Measurements from ENCODE around the gene EGLN1.

Gene EGLN1

GRCh38 chr1:231376101-231376500 is 46.0 kb downstream of the EGLN1 start:
- Histone ChIP-seq H3K27ac (no peak overlapping the region), H3K4me3 (no peak overlapping the region), H3K9ac (no peak overlapping the region), H3K36me3 (peaks cover 6 to 71% (median 27%) of the 10 kb centered on the region in 11 experiments; a peak in 20 of 22 replicates), H3K4me2 (peak overlapping the region in 1 of 11 experiments; percentile 3; a peak in 1 of 22 replicates), H3K27me3 (no peaks in the 10 kb centered on the region), H4K20me1 (peaks cover 52 to 97% (median 81%) of the 10 kb centered on the region in 11 experiments), H3K4me1 (peaks cover 10 to 30% (median 18%) of the 10 kb centered on the region in 10 experiments), H3K9me3 (replicated peaks in 1 of 11) (no peaks in the 10 kb centered on the region)
- no peak for TF ChIP-seq Cebpa-rat (IDR thresholded peaks at IDR 0.05)

- Histone ChIP-seq H3K27ac (no peak overlapping the region), H3K9ac (no peak overlapping the region), H3K36me3 (peaks cover 16 to 82% (median 43%) of the 10 kb centered on the region in 11 experiments), H3K9me3 (replicated peaks in 1 of 11) (no peaks in the 10 kb centered on the region), H3K4me1 (peaks cover 10 to 26% (median 14%) of the 10 kb centered on the region in 10 experiments), H3K4me3 (no peak overlapping the region), H3K4me2 (no peak overlapping the region), H4K20me1 (peaks cover 40 to 97% (median 82%) of the 10 kb centered on the region in 11 experiments), H3K27me3 (no peaks in the 10 kb centered on the region)
- TF ChIP-seq Cebpa-rat (IDR thresholded peaks at IDR 0.05) = peak in 2 of 11 experiments; percentile 10 to 35; a peak in 1 of 22 replicates
Measured at GRCh38 chr1:231374394-231374793, 47.7 kb downstream of the EGLN1 start.

- Histone ChIP-seq H3K4me1 (peaks cover 0 to 14% (median under 1%) of the 10 kb centered on the region in 10 experiments; a peak in 5 of 20 replicates), H3K9ac (no peak overlapping the region), H3K27me3 (no peaks in the 10 kb centered on the region), H3K9me3 (replicated peaks in 1 of 11) (no peaks in the 10 kb centered on the region), H4K20me1 (peaks cover 23 to 97% (median 82%) of the 10 kb centered on the region in 11 experiments), H3K36me3 (peaks cover 34 to 99% (median 61%) of the 10 kb centered on the region in 11 experiments), H3K27ac (no peak overlapping the region), H3K4me2 (no peak overlapping the region), H3K4me3 (no peak overlapping the region)
- TF ChIP-seq Cebpa-rat (IDR thresholded peaks at IDR 0.05) = no peak
Measured at GRCh38 chr1:231372501-231372900, 49.6 kb downstream of the EGLN1 start.

GRCh38 chr1:231369282-231369681 is 52.8 kb downstream of the EGLN1 start:
- no peaks in the 10 kb centered on the region for H3K27me3 ChIP-seq
- no peak overlapping the region for H3K27ac ChIP-seq
- H3K4me1 ChIP-seq = no peaks in the 10 kb centered on the region
- H3K9me3 ChIP-seq (replicated peaks in 1 of 11) = no peaks in the 10 kb centered on the region
- no peak overlapping the region for H3K4me2 ChIP-seq
- H3K4me3 ChIP-seq = no peak overlapping the region
- H4K20me1 ChIP-seq = peaks cover 0 to 92% (median 54%) of the 10 kb centered on the region in 11 experiments; a peak in 20 of 22 replicates
- TF ChIP-seq Cebpa-rat (IDR thresholded peaks at IDR 0.05) = no peak
- H3K36me3 ChIP-seq = peaks cover 63 to 100% (median 81%) of the 10 kb centered on the region in 11 experiments
- H3K9ac ChIP-seq = no peak overlapping the region

DNA sequence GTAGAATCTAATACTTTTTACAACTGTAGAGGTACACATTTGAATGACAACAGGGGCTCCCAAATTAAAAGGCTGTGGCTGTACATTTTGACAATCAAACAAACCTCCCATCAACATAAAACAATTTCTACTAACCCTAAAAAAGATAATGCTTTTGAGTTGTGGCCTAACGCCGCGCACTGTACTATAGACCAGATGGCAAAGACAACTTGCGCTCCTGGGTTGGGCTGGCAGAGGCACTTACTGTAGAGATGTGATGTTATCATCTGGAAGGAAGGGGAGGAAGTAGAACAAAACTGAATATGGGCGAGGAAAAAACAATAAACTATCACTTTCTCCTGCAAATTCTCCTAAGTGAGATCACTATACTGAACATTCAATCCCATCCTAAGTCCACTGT is 57.9 kb downstream of the EGLN1 start:
- Histone ChIP-seq H3K4me3 (no peak overlapping the region), H3K9ac (no peak overlapping the region), H3K9me3 (replicated peaks in 1 of 11) (no peaks in the 10 kb centered on the region), H3K27me3 (no peaks in the 10 kb centered on the region), H3K36me3 (peaks cover 53 to 94% (median 86%) of the 10 kb centered on the region in 11 experiments), H4K20me1 (peaks cover 0 to 73% (median 17%) of the 10 kb centered on the region in 11 experiments; a peak in 14 of 22 replicates), H3K27ac (no peak overlapping the region), H3K4me2 (no peak overlapping the region), H3K4me1 (peaks cover 0 to 8% (median 0%) of the 10 kb centered on the region in 10 experiments; a peak in 7 of 20 replicates)
- TF ChIP-seq Cebpa-rat (IDR thresholded peaks at IDR 0.05) = no peak

DNA sequence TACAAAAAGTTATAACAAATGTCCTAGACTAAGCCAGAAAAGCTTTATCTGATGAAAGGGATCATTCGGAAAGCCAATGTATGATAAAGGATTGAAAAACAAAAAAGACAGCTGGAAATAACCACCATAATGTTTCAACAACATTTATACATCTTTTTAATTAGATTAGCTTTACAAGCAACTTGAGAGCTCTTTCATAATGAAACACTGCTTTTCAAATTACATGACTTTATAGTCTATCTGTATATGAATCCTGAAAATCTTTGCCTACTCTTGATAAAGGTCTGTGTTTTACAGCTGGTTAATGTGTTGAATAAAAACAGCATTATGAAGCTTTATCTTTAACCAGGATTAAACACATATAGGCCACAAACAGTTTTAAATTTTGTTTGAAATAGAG is 58.5 kb downstream of the EGLN1 start:
- Histone ChIP-seq H4K20me1 (peaks cover 0 to 67% (median 11%) of the 10 kb centered on the region in 11 experiments; a peak in 11 of 22 replicates), H3K4me2 (no peak overlapping the region), H3K27ac (no peak overlapping the region), H3K27me3 (no peaks in the 10 kb centered on the region), H3K4me1 (peaks cover 0 to 10% (median 0%) of the 10 kb centered on the region in 10 experiments; a peak in 7 of 20 replicates), H3K36me3 (peaks cover 49 to 89% (median 81%) of the 10 kb centered on the region in 11 experiments), H3K4me3 (no peak overlapping the region), H3K9ac (no peak overlapping the region), H3K9me3 (replicated peaks in 1 of 11) (no peaks in the 10 kb centered on the region)
- no peak for TF ChIP-seq Cebpa-rat (IDR thresholded peaks at IDR 0.05)

DNA sequence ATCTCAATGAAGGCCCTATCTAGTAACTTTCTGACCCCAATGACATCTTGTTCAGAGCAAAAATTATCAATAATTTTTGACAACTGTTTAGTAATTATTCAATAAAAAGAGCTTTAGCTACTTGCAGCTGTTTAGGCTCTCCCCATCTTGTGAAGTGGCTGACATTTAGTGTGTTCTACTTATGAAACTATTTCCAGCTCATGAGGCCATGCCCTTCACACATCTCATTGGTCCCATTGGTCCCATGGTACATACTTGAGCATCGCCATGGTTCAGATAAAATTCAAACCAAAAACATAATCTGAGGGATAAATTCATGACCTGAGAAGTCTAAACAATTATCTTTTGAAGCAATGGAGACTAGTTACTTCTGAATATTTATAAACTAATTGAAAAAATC is 59.8 kb downstream of the EGLN1 start:
- H3K9ac ChIP-seq = no peak overlapping the region
- H4K20me1 ChIP-seq = peaks cover 0 to 64% (median 3%) of the 10 kb centered on the region in 11 experiments; a peak in 5 of 22 replicates
- H3K9me3 ChIP-seq (replicated peaks in 1 of 11) = no peaks in the 10 kb centered on the region
- H3K27me3 ChIP-seq = no peaks in the 10 kb centered on the region
- peaks cover 0 to 18% (median 2%) of the 10 kb centered on the region in 10 experiments; a peak in 8 of 20 replicates for H3K4me1 ChIP-seq
- H3K27ac ChIP-seq = no peak overlapping the region
- no peak overlapping the region for H3K4me2 ChIP-seq
- H3K36me3 ChIP-seq = peaks cover 37 to 76% (median 68%) of the 10 kb centered on the region in 11 experiments
- no peak overlapping the region for H3K4me3 ChIP-seq
- no peak for TF ChIP-seq Cebpa-rat (IDR thresholded peaks at IDR 0.05)

DNA sequence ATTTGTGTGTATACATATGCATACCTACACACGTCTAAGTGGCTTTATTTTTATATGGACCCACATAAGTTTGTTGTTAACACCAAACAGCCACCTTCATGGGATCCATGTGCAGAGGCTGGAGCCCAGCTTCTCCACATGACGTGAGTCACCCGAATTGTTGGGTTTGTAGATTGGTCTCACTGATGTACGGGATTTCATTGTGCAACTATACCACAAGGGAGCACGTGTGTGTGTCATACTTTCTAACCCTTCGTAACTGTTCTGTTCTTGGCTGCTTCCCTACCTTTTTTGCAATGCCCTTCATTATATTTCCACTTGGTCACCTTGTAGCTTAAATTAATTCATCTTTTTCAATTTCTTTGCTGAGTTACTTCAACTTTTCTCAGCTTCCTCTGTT is 63.0 kb downstream of the EGLN1 start:
- H3K27ac ChIP-seq = 0 out of 22 replicates have a peak overlapping the region, but pooled peaks of 1 of the 11 experiments have one; percentile 32
- H3K4me1 ChIP-seq = peaks cover 0 to 19% (median 3%) of the 10 kb centered on the region in 10 experiments; a peak in 8 of 20 replicates
- TF ChIP-seq Cebpa-rat (IDR thresholded peaks at IDR 0.05) = 0 out of 22 replicates have a peak, but pooled peaks of 1 of the 11 experiments have one; percentile 14
- peaks cover 0 to 45% (median 3%) of the 10 kb centered on the region in 11 experiments; a peak in 4 of 22 replicates for H4K20me1 ChIP-seq
- no peaks in the 10 kb centered on the region for H3K27me3 ChIP-seq
- H3K4me3 ChIP-seq = no peak overlapping the region
- H3K36me3 ChIP-seq = peaks cover 14 to 58% (median 40%) of the 10 kb centered on the region in 11 experiments
- H3K4me2 ChIP-seq = 0 out of 22 replicates have a peak overlapping the region, but pooled peaks of 1 of the 11 experiments have one; percentile 9
- no peaks in the 10 kb centered on the region for H3K9me3 ChIP-seq (replicated peaks in 1 of 11)
- no peak overlapping the region for H3K9ac ChIP-seq

DNA sequence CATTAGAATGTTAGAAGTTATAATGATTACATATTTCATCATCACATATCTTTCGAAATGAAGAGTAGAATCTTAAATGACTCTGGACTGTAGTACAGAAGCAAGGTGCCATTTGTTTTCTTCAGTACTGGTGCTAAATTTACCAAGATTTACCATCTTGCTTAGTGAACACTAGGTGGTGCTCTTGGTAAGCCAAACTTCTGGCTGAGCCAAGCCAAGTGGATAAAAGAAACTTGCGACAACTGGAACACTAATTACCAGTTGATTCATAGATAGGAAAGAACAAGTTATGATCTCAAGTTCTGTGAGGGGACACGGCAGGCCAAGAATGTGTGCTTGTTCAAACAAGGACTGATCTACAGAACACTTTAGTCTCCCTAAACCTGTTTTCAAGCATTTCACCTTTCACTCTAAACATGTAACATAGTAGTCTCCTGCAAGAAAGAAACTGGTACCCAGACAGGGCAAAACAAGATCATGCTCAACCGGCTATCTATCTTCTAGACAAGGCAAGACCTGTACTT is 64.2 kb downstream of the EGLN1 start:
- no peak overlapping the region for H3K4me3 ChIP-seq
- no peak for TF ChIP-seq Cebpa-rat (IDR thresholded peaks at IDR 0.05)
- H3K36me3 ChIP-seq = peaks cover 19 to 54% (median 41%) of the 10 kb centered on the region in 11 experiments
- no peak overlapping the region for H3K9ac ChIP-seq
- no peaks in the 10 kb centered on the region for H3K27me3 ChIP-seq
- no peak overlapping the region for H3K27ac ChIP-seq
- no peaks in the 10 kb centered on the region for H3K9me3 ChIP-seq (replicated peaks in 1 of 11)
- peaks cover 0 to 19% (median 3%) of the 10 kb centered on the region in 10 experiments; a peak in 8 of 20 replicates for H3K4me1 ChIP-seq
- H4K20me1 ChIP-seq = peaks cover 0 to 33% (median 3%) of the 10 kb centered on the region in 11 experiments; a peak in 4 of 22 replicates
- H3K4me2 ChIP-seq = peak overlapping the region in 1 of 11 experiments; percentile 7; a peak in 1 of 22 replicates
